HG02885 (cell line): ENCODE results near the gene SERPINA9.

Source experiments
- ATAC-seq: cut with Tn5 transposase; IDR thresholded peaks from one replicate; pipeline ENCODE4 v1.9.1; 2021; ENCODE audit warnings: mild to moderate bottlenecking; ENCODE audit not compliant: unreplicated experiment, poor library complexity

The SERPINA9 gene

GRCh38 chr14:94465042-94465441, 11.0 kb downstream of the SERPINA9 start:
- ATAC-seq: no peak

GRCh38 chr14:94464290-94464689, 11.7 kb downstream of the SERPINA9 start:
- no peak for ATAC-seq

GRCh38 chr14:94462763-94463572, 13.0 kb downstream of the SERPINA9 start:
- no peak for ATAC-seq

- ATAC-seq: no peak
These were observed 13.8 kb downstream of the SERPINA9 start for GRCh38 chr14:94462219-94462551.

- no peak for ATAC-seq
These were observed 14.3 kb downstream of the SERPINA9 start for GRCh38 chr14:94461526-94462218.

GRCh38 chr14:94460631-94461416, 15.2 kb downstream of the SERPINA9 start:
- no peak for ATAC-seq

- ATAC-seq: no peak
These were observed 17.3 kb downstream of the SERPINA9 start for GRCh38 chr14:94458558-94459205.

- ATAC-seq: no peak
These were observed 17.9 kb downstream of the SERPINA9 start for GRCh38 chr14:94458096-94458495.

- ATAC-seq: no peak
These were observed 20.1 kb downstream of the SERPINA9 start for GRCh38 chr14:94455928-94456327.

- ATAC-seq: no peak
These were observed 24.2 kb downstream of the SERPINA9 start for GRCh38 chr14:94451826-94452225.

GRCh38 chr14:94451091-94451771, 24.8 kb downstream of the SERPINA9 start:
- ATAC-seq: no peak

- no peak for ATAC-seq
These were observed 25.3 kb downstream of the SERPINA9 start for GRCh38 chr14:94450722-94451090.

GRCh38 chr14:94449930-94450329, 26.1 kb downstream of the SERPINA9 start:
- ATAC-seq: no peak

- ATAC-seq: no peak
These were observed 27.8 kb downstream of the SERPINA9 start for GRCh38 chr14:94448071-94448808.

GRCh38 chr14:94447206-94447605, 28.8 kb downstream of the SERPINA9 start:
- no peak for ATAC-seq

- no peak for ATAC-seq
These were observed 29.9 kb downstream of the SERPINA9 start for GRCh38 chr14:94446126-94446525.

- ATAC-seq: no peak
These were observed 31.0 kb downstream of the SERPINA9 start for GRCh38 chr14:94445003-94445402.

GRCh38 chr14:94441531-94442205, 34.3 kb downstream of the SERPINA9 start:
- no peak for ATAC-seq

GRCh38 chr14:94441130-94441529, 34.9 kb downstream of the SERPINA9 start:
- ATAC-seq: no peak
